ENCODE measurements around the gene CUEDC2.
A peak's percentile ranks its signal among the peaks of the same experiment; 100 is the strongest.

Gene CUEDC2

DNA sequence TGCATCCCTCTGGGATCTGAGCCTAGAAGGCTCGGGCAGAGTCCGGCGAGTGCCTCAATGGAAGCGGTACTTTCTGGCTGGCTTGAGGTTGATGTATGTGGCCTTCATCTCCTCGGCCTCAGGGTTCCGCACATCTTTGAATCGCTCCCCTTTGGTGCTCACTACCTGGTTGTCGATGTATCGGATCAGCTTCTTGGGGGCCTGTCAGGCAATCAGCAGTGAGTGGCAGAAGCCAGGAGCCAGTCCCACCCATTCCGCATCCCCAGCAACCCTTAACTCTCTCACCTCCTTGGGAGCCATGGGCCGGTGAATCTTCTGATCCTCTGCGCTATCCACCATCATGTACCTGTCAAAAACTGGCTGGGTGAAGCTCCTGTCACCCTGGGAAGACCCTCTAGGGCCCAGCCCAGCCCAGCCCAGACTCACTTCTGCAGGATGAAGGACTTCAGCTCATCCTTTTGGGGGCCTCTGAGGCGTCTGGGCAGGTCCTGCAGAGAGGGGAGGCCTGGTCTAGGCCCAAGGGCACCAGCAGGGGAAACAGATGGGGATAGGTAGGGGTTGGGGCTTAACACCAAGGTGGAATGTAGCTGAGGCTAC lies 8.9 kb downstream of the CUEDC2 start:
- DNase-seq = no peak

DNA sequence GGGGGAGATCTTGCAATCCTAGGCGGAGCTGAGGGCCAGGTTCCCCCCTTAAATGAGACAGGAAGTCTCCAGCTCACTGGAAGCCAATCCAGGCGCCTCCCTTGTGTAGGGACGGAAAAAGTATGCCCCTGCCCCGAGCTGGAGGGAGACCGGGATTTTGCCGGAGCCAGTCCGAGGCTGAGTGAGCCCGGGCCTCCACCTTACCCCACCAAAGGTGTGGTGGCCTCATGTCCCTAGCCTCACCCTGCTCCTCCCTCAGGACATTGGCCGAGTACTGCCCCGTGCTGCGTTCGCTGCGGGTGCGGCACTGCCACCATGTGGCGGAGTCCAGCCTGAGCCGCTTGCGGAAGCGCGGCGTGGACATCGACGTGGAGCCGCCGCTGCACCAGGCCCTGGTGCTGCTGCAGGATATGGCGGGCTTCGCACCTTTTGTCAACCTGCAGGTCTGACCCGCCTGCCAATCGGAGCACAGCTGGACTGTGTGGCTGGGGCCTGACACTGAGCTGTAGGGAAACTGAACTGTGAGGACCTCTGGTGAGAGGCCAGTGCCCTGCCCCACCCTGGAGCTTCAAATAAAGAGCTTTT lies 9.7 kb downstream of the CUEDC2 start:
- peak; percentile 59 for DNase-seq

- no peak for DNase-seq
These were observed 10.4 kb downstream of the CUEDC2 start for GRCh38 chr10:102421757-102422512.

- DNase-seq = no peak
These were observed 10.9 kb downstream of the CUEDC2 start for GRCh38 chr10:102421507-102421756.

GRCh38 chr10:102420714-102421506 lies 11.5 kb downstream of the CUEDC2 start, which contains the start of gene FBXL15:
FBXL15 (plus strand) TSS chr10:102420836; CDS start chr10:102421130, 294 bp downstream.
- peak; percentile 97 for DNase-seq

- DNase-seq = no peak
These were observed 12.1 kb downstream of the CUEDC2 start for GRCh38 chr10:102420181-102420713.

DNA sequence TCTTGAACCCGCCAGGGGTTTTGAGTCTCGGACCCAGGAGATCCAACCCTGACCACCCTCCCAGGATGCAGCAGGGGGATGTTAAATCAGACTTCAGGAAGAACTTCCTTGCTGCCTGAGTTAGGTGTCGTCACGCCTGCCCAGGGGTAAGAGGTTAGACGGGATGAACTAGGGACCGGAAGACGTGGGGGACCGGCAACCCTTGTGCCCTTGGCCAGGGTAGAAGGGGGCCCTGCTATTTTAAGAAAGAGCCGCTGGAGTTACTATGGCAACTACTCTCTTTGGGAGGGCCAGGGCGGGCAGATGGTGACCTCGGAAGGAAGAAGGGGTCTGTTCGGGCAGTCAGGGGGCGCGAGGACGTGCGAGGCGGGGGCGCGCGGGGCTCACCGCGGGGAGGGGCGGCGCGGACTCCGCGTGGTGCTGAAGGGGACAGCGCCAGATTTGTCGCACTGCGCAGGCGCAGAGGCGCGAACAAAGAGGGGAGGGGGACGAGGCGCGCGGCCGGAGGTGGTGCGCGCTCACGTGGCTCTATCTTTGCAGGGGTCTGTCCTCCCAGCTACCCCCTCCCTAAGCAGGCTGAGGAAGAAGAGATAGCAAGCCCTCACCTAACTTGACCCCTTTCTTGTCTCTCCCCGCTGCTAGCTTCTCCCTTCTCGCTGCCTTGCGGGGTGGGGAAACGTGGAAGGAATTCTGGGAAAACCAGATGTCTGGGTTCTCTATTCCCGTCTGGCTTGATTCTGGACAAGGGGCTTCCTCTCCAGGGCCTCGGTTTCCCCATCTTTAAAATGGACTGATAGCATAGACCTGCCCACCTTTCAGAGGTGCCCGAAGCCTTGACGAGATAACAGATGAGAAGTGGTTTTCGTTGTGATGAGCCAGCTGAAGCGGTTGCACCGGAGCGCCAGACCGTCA lies 12.8 kb downstream of the CUEDC2 start:
- peak; percentile 72 for DNase-seq

- DNase-seq = no peak
These were observed 13.6 kb downstream of the CUEDC2 start, which contains the start of gene PSD for GRCh38 chr10:102418622-102419268. PSD (minus strand) TSS chr10:102418785; CDS start chr10:102417038, 1,747 bp downstream.

- no peak for DNase-seq
These were observed 15.7 kb downstream of the CUEDC2 start for GRCh38 chr10:102416695-102417094.

GRCh38 chr10:102416283-102416682 lies 16.1 kb downstream of the CUEDC2 start:
- DNase-seq = no peak

- DNase-seq = no peak
These were observed 17.6 kb downstream of the CUEDC2 start for GRCh38 chr10:102414749-102415148.

DNA sequence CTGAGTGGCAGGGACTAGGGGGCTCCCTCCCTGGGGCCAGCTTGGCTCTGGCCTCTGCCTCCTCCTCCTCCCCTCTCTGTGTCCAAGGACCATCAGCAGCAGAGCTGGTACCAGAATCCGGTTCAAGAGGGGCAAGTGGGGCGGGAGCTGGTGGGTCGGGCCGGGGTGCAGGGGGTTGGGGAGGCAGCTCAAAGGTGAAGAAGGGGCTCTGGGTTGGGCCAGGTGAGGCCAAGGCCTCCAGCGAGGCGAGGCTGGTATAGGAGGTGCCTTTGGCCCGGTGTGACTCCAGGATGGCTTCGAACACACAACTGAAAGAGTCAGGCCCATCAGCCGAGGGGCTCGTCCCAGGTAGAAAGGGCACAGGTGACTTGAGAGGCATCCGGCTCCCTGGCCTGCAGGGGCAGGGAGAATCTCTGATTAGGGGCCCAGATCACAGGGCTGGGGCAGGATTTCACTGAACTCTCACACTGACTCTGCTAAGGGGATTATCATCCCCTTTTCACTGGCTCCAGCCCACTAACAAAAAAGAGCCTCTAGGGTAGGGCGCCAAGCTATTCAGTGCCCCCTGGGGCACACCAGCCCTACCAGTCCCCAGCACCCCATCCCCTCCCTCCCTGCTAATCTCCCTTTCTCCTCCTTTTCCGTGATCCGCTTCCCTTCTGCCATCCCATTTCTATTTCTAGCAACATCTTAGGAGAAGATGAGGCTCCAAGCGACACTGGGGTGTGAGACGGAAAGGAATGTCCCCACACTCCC lies 18.4 kb downstream of the CUEDC2 start:
- no peak for DNase-seq

- DNase-seq = no peak
These were observed 19.2 kb downstream of the CUEDC2 start for GRCh38 chr10:102413053-102413705.

DNA sequence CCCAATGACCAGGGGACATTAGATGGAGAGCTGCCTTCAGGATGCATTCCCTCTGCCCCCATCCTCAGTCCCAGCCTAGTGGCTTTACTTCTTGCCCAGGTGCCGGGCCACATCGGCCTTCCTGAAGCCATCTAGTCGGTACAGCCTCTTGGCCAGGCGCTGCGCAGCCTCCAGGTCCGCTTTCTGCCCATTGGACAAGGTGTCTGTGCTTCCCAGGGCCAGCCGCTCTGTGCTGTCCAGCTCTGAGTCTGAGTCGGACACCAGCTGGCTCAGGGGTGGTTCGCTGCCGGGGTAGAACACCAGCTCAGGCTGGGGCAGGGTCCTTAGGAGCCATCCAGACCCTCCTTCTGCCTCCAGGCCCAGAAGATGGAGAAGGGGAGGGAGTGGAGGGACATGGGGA lies 20.1 kb downstream of the CUEDC2 start:
- no peak for DNase-seq

DNA sequence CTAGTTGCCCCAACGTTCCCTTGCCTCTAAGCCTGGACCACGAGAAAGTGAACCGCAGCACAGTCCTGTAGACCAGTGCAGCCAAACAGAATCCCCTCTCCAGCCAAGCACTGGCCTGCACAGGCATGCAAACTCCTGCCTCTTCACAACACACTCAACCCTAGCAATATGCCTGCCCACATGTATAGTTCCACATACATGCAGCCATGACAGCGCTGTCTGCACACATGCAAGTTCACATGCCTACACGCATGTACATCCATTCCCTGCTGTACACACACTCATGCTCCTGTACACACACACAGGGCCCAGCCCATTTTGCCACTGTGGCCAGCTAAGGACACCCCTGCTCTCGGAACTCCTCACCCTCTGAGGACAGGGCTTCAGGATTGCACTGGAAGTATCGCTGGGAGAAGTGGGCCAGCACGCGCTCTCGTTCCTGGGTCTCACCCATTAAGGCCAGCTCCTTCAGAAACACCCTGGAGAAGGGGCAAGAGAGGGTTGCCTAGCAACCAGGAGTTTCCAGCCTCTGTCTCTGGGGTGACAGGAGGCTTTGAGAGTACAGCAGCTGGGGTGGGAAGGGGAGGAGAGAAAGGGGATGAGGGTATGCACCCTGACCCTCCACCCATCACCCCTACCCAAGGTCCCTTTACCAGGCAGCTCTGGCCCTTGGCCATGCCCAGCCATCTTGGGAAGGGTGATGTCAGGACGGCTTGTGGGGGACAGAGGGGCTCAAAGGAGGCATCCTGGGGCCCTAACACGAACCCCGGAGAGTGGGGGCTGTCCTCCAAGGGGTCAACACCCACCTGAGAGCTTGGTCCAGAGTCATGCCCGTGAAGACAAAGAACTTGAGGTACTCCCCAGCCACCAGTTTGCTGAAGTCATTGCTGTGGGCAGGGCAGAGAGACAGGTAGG lies 20.8 kb downstream of the CUEDC2 start:
- no peak for DNase-seq

DNA sequence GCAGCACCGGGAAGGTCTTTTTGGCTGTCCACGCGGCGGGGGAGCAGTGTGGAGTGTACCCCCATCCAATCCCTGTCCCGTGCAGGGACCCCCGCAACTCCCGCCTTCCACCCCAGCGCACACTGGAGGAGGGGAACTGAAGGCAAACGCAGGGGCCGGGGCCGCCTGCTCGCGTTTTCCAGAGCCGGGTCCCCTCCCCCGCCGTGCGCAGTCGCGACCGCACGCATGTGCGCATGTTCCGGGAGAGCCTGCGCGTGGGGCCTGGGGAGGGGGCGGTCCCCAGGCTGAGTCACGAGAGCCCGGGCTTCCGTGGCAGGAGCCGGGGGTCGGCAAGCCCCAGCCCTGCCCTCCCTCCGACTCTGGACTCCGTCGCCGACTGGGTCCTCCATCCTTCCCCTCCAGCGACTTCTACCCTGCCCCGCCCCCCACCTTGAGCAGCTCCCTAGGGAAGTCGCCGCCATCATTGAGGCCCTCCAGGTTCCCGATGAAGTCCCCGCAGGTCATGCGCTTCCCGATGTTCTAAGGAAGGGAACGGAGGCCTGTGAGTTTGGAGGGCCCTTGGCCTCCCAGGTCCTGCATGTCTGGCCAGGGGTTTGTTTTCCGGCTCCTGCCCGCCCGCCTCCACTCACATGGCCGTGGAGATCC lies 21.8 kb downstream of the CUEDC2 start:
- peak; percentile 67 for DNase-seq

DNA sequence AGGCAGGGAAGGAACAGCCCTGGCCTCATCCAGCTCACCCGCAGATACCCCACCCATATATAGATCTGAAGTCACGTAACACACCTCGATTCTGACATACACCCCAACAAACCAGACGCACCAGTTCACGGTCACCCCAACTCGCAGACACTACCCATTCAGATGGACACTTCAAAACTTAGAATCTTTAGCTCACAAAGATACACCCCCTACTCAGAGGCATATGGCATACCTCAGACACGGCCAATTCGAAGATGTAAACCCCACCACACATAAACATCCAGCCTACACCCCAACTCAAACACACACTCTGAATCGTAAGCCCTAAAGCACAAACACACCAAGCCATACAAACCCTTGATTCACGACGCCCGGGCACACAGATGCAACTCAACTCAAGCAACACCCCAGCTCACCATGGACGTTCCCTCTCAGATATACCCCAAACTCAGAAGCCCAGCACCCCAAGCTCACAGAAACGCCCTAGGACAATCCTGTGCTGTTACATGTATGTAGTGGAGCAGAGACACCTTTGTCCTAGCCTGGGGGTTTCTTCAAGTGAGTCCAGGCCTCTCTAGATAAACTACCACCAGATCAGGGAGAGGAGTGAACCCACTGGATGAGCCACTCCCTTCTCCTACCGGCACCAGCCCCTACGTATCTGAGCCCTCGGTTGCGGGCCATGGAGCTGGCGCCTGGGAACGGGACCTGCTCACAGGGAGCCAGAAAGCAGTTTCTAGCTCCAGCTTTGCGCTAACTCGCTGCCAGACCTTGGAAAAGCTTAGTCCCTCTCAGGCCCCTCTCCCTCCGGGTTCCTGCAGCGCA lies 22.6 kb downstream of the CUEDC2 start:
- no peak for DNase-seq
